HCT116 (cell line): ENCODE results near the gene PIK3R2. TPM values are rescaled to one million over a fixed set of nuclear protein-coding genes. Genes with fewer than 3 reads are reported as not detected.

Source experiments
- ATAC-seq: fragments of 200-7000 bp; cut with Tn5 transposase; 2 replicates; pipeline ENCODE4 v1.9.1; 2020; ENCODE audit warnings: mild to moderate bottlenecking, moderate library complexity
- BruUV-seq: library from RNA; stranded (reverse); fragments of 400-500 nt; replicated peaks from 2 replicates; lab custom pipeline; 2021; lab: Mats Ljungman, UMichigan
- CTCF ChIA-PET: fragments of 300-600 bp; sonication (Branson Sonifier 250); formaldehyde crosslinking; loops from one replicate; lab custom pipeline; 2021; ENCODE audit warnings: antibody characterized with exemption; lab: Charles Lee
- POLR2A ChIA-PET: fragments of 300-600, 350-600 bp; sonication (Branson Sonifier 250); formaldehyde crosslinking; loops from one replicate; lab custom pipeline; 2021; ENCODE audit warnings: antibody characterized with exemption; lab: Charles Lee
- RAD21 ChIA-PET, 2 experiments: fragments of 300-600 bp; sonication (Branson Sonifier 250); formaldehyde crosslinking; loops; one replicate each; lab custom pipeline; 2023; ENCODE audit warnings: low total read pairs in 2 of 2; ENCODE audit not compliant: uncharacterized antibody in 2 of 2, unreplicated experiment in 2 of 2, low non-redundant PET in 1 of 2; lab: Charles Lee
- DNase-seq: peaks from one replicate; pipeline ENCODE4 v3.0.0-alpha.2; 2010; ENCODE audit warnings: low read depth, low spot score
- H2AFZ ChIP-seq: fragments of 200-600 bp; shearing (Covaris generic), sonication (generic); 2 replicates; pipeline ENCODE4 v1.6.1; 2017; ENCODE audit warnings: low read depth, mixed run types, mixed read lengths, antibody characterized with exemption, low read length; ENCODE audit not compliant: poor library complexity, severe bottlenecking
- H3K27ac ChIP-seq: 2 replicates; pipeline ENCODE4 v1.5.1; 2012; ENCODE audit warnings: low read depth, low read length
- H3K27me3 ChIP-seq: fragments of 200-600 bp; sonication (generic); 2 replicates; pipeline ENCODE4 v1.6.1; 2016; ENCODE audit warnings: mixed run types, low read length, mixed read lengths; ENCODE audit not compliant: insufficient read depth
- H3K36me3 ChIP-seq, 2 experiments: fragments of 200-500 bp in 1 of 2; fragments of 200-600 bp in 1 of 2; sonication (Bioruptor generic) in 1 of 2; sonication (generic) in 1 of 2; 2 replicates each; pipeline versions ENCODE4 v1.5.1 to v1.6.1; 2014 to 2016; ENCODE audit warnings: low read length in 2 of 2, inconsistent platforms in 1 of 2, mixed read lengths in 1 of 2, mixed run types in 1 of 2; ENCODE audit not compliant: insufficient read depth in 2 of 2, control insufficient read depth in 1 of 2
- H3K4me1 ChIP-seq, 2 experiments: fragments of 200-600 bp in 1 of 2; sonication (generic) in 1 of 2; 2 replicates each; pipeline versions ENCODE4 v1.5.1 to v1.6.1; 2012 to 2017; ENCODE audit warnings: low read length in 2 of 2, inconsistent platforms in 1 of 2, mild to moderate bottlenecking in 1 of 2, mixed read lengths in 1 of 2, mixed run types in 1 of 2, moderate library complexity in 1 of 2; ENCODE audit not compliant: insufficient read depth in 2 of 2, control insufficient read depth in 1 of 2
- H3K4me2 ChIP-seq: fragments of 200-600 bp; sonication (generic); 2 replicates; pipeline ENCODE4 v1.6.1; 2017; ENCODE audit warnings: mixed run types, low read length, mixed read lengths
- H3K4me3 ChIP-seq, 2 experiments: fragments of 200-600 bp in 1 of 2; sonication (generic) in 1 of 2; replicated peaks in 1 of 2; 2 replicates each; pipeline ENCODE4 v1.5.1; 2011 to 2016; ENCODE audit warnings: low read length in 2 of 2, control low read depth in 1 of 2, low read depth in 1 of 2, mild to moderate bottlenecking in 1 of 2, mixed read lengths in 1 of 2, mixed run types in 1 of 2
- H3K79me2 ChIP-seq: fragments of 200-600 bp; sonication (generic); 2 replicates; pipeline ENCODE4 v1.6.1; 2017; ENCODE audit warnings: mild to moderate bottlenecking, mixed run types, low read length, moderate library complexity, mixed read lengths; ENCODE audit not compliant: insufficient read depth
- H3K9ac ChIP-seq: fragments of 200-600 bp; sonication (generic); 2 replicates; pipeline ENCODE4 v1.6.1; 2016; ENCODE audit warnings: low read length, mixed read lengths
- H3K9me2 ChIP-seq: fragments of 200-600 bp; sonication (generic), shearing (Covaris generic); 2 replicates; pipeline ENCODE4 v1.6.1; 2017; ENCODE audit warnings: mixed run types, mild to moderate bottlenecking, moderate library complexity; ENCODE audit not compliant: insufficient read depth
- H3K9me3 ChIP-seq, 2 experiments: fragments of 200-500 bp in 1 of 2; fragments of 200-600 bp in 1 of 2; sonication (Bioruptor generic) in 1 of 2; sonication (generic) in 1 of 2; 2 replicates each; pipeline ENCODE4 v1.6.1; 2014 to 2017; ENCODE audit warnings: low read length in 2 of 2, mixed read lengths in 2 of 2, inconsistent platforms in 1 of 2, low read depth in 1 of 2, mild to moderate bottlenecking in 1 of 2, mixed run types in 1 of 2, moderate library complexity in 1 of 2; ENCODE audit not compliant: control insufficient read depth in 1 of 2, insufficient read depth in 1 of 2
- H4K20me1 ChIP-seq: fragments of 200-600 bp; sonication (generic), shearing (Covaris generic); 2 replicates; pipeline ENCODE4 v1.6.1; 2017; ENCODE audit warnings: mixed run types, mild to moderate bottlenecking, moderate library complexity; ENCODE audit not compliant: insufficient read depth
- EGR1 ChIP-seq: IDR thresholded peaks from 2 replicates; pipeline ENCODE4 v1.6.1; 2012; ENCODE audit warnings: low read depth
- ELF1 ChIP-seq: IDR thresholded peaks from 2 replicates; pipeline ENCODE4 v1.6.1; 2012; ENCODE audit warnings: low read depth, borderline replicate concordance
- EZH2phosphoT487 ChIP-seq: fragments of 200-600 bp; IDR thresholded peaks from 2 replicates; pipeline ENCODE4 v1.6.1; 2018; ENCODE audit warnings: antibody characterized with exemption, borderline replicate concordance
- POLR2AphosphoS5 ChIP-seq: IDR thresholded peaks from 2 replicates; pipeline ENCODE4 v1.6.1; 2011; ENCODE audit warnings: mild to moderate bottlenecking, low read depth, low read length, moderate library complexity
- REST ChIP-seq: IDR thresholded peaks from 2 replicates; pipeline ENCODE4 v1.6.1; 2012; ENCODE audit warnings: low read depth
- SIN3A ChIP-seq: IDR thresholded peaks from 2 replicates; pipeline ENCODE4 v1.6.1; 2012; ENCODE audit warnings: low read depth
- SRF ChIP-seq: IDR thresholded peaks from 2 replicates; pipeline ENCODE4 v1.6.1; 2012; ENCODE audit warnings: low read depth
- ZFX ChIP-seq: fragments of 450-650 bp; IDR thresholded peaks from 2 replicates; pipeline ENCODE4 v1.6.1; 2017
- intact Hi-C: fragments of 100-400 bp; cut with micrococcal nuclease; formaldehyde crosslinking; loops from 2 replicates; pipeline ENCODE4 v1.10.0; 2022
- total RNA-seq: library from RNA; stranded (reverse); gene quantifications from one replicate; pipeline ENCODE4 v1.2.1, GENCODE V29; 2021; ENCODE audit not compliant: unreplicated experiment

PIK3R2 gene
- total RNA-seq, 1 experiment from 2014 or later = 53.4 TPM

- CTCF ChIA-PET = interaction anchor here (1.0 to 2.0 kb wide), 3 partner anchors 16 to 56 kb away, joined by 4 to 24 read pairs (median 6); partner anchors contain the start of genes MPV17L2 and PIK3R2
- Histone ChIP-seq H3K9me2 (no peaks in the 10 kb centered on the region), H4K20me1 (no peaks in the 10 kb centered on the region), H3K36me3 (peaks cover 6 to 21% of the 10 kb centered on the region in 2 experiments; a peak in 3 of 4 replicates), H3K79me2 (no peaks in the 10 kb centered on the region), H3K27ac (no peak overlapping the region), H3K4me1 (peaks cover 2 to 10% of the 10 kb centered on the region in 2 experiments; a peak in 3 of 4 replicates), H3K9ac (no peak overlapping the region), H3K4me2 (no peak overlapping the region), H3K27me3 (no peaks in the 10 kb centered on the region), H3K4me3 (no peak overlapping the region), H2AFZ (no peak overlapping the region), H3K9me3 (no peaks in the 10 kb centered on the region)
- RAD21 ChIA-PET = interaction anchor here (1.1 to 1.3 kb wide), 2 partner anchors 56 kb away, joined by 3 to 8 read pairs; no protein-coding TSS in a partner anchor
- DNase-seq (no peak), ATAC-seq (no peak)
- TF ChIP-seq SIN3A (no peak), REST (no peak), SRF (no peak), POLR2AphosphoS5 (no peak), ZFX (no peak), EGR1 (no peak), ELF1 (no peak), EZH2phosphoT487 (no peak)
- BruUV-seq = no TSS peak
- intact Hi-C loops = loop anchor here (1.0 kb wide), 1 partner anchor 56 kb away; no protein-coding TSS in a partner anchor
- POLR2A ChIA-PET = no interaction called here
These were observed 15.9 kb downstream of the PIK3R2 start for GRCh38 chr19:18168673-18169381.
